Panc1 (cell line): ENCODE measurements around the gene MIOX. TPM values are rescaled to one million over a fixed set of nuclear protein-coding genes. Genes with fewer than 3 reads are reported as not detected.

Source experiments
- ATAC-seq: fragments of 200-7000 bp; cut with Tn5 transposase; 2 replicates; pipeline ENCODE4 v1.9.1; 2020; ENCODE audit warnings: mild to moderate bottlenecking, moderate library complexity
- BruUV-seq: library from RNA; stranded (reverse); fragments of 400-500 nt; replicated peaks from 2 replicates; lab custom pipeline; 2021; lab: Mats Ljungman, UMichigan
- CTCF ChIA-PET: fragments of 300-600 bp; sonication (Branson Sonifier 250); formaldehyde crosslinking; loops from one replicate; lab custom pipeline; 2022; ENCODE audit warnings: antibody characterized with exemption; lab: Charles Lee
- POLR2A ChIA-PET: fragments of 300-600 bp; sonication (Branson Sonifier 250); formaldehyde crosslinking; loops from one replicate; lab custom pipeline; 2022; ENCODE audit warnings: antibody characterized with exemption; lab: Charles Lee
- DNase-seq: peaks from one replicate; pipeline ENCODE4 v3.0.0-alpha.2; 2010; ENCODE audit warnings: low read depth, low spot score
- H3K27ac ChIP-seq: 2 replicates; pipeline ENCODE4 v1.5.1; 2011; ENCODE audit warnings: mild to moderate bottlenecking, low read length, inconsistent platforms
- H3K27me3 ChIP-seq: fragments of 200-500 bp; sonication (Bioruptor generic); 2 replicates; pipeline ENCODE4 v1.6.0; 2014; ENCODE audit warnings: low read length, inconsistent platforms; ENCODE audit not compliant: control insufficient read depth, insufficient read depth
- H3K36me3 ChIP-seq: fragments of 200-500 bp; sonication (Bioruptor generic); 2 replicates; pipeline ENCODE4 v1.5.1; 2014; ENCODE audit warnings: inconsistent platforms, mild to moderate bottlenecking, low read length, moderate library complexity; ENCODE audit not compliant: control insufficient read depth, insufficient read depth
- H3K4me1 ChIP-seq: 2 replicates; pipeline ENCODE4 v1.5.1; 2011; ENCODE audit warnings: inconsistent platforms, mild to moderate bottlenecking, low read length, moderate library complexity; ENCODE audit not compliant: control insufficient read depth, insufficient read depth
- H3K4me3 ChIP-seq, 2 experiments: 2 replicates each; pipeline ENCODE4 v1.5.1; 2011 to 2012; ENCODE audit warnings: low read depth in 2 of 2, low read length in 2 of 2, mild to moderate bottlenecking in 2 of 2, inconsistent platforms in 1 of 2, moderate library complexity in 1 of 2
- H3K9me3 ChIP-seq: fragments of 200-500 bp; sonication (Bioruptor generic); 2 replicates; pipeline ENCODE4 v1.5.1; 2014; ENCODE audit warnings: low read depth, mild to moderate bottlenecking, inconsistent platforms, low read length, moderate library complexity; ENCODE audit not compliant: control insufficient read depth, insufficient read depth
- CTCF ChIP-seq: fragments of 450-650 bp; IDR thresholded peaks from 2 replicates; pipeline ENCODE4 v1.5.1; 2017; ENCODE audit warnings: mild to moderate bottlenecking
- POLR2AphosphoS5 ChIP-seq: IDR thresholded peaks from 2 replicates; pipeline ENCODE4 v1.6.1; 2012; ENCODE audit warnings: mild to moderate bottlenecking, low read depth, low read length, moderate library complexity
- REST ChIP-seq, 2 experiments: IDR thresholded peaks; 2 replicates each; pipeline ENCODE4 v1.6.1; 2011 to 2012; ENCODE audit warnings: low read depth in 2 of 2, control low read depth in 1 of 2, low read length in 1 of 2, mild to moderate bottlenecking in 1 of 2, moderate library complexity in 1 of 2; ENCODE audit not compliant: insufficient read depth in 1 of 2
- SIN3A ChIP-seq: IDR thresholded peaks from 2 replicates; pipeline ENCODE4 v1.6.1; 2012; ENCODE audit warnings: low read depth, mild to moderate bottlenecking, low read length, moderate library complexity, borderline replicate concordance; ENCODE audit not compliant: insufficient read depth
- TCF7L2 ChIP-seq: IDR thresholded peaks from 2 replicates; pipeline ENCODE4 v1.6.1; 2011; ENCODE audit warnings: mild to moderate bottlenecking, low read depth, low read length, inconsistent platforms
- in situ Hi-C: cut with HindIII; loops from 2 replicates; pipeline ENCODE4 v1.10.0; 2016; ENCODE audit warnings: low sequenced_read_pairs, low pct_unique_long_range_greater_than_20kb
- intact Hi-C: fragments of 100-400 bp; cut with micrococcal nuclease; formaldehyde crosslinking; loops from one replicate; pipeline ENCODE4 v1.10.0; 2022; ENCODE audit not compliant: unreplicated experiment
- total RNA-seq: library from RNA; stranded (reverse); gene quantifications from one replicate; pipeline ENCODE4 v1.2.1, GENCODE V29; 2021; ENCODE audit not compliant: unreplicated experiment

Gene MIOX
- total RNA-seq, 1 experiment from 2014 or later, result 0.23 TPM

GRCh38 chr22:50507991-50508884 is 21.6 kb downstream of the MIOX start, which contains the start of gene NCAPH2:
NCAPH2 (plus strand) TSS chr22:50508224; CDS start chr22:50508338, 114 bp downstream.
- Histone ChIP-seq H3K9me3 (no peaks in the 10 kb centered on the region), H3K27ac (peak within 1 kb of the TSS; percentile 87), H3K36me3 (peaks cover 4% of the 10 kb centered on the region), H3K27me3 (no peaks in the 10 kb centered on the region), H3K4me1 (peaks cover 5% of the 10 kb centered on the region), H3K4me3 (peak within 1 kb of the TSS; percentile 85 to 91)
- TF ChIP-seq CTCF (no peak), REST (IDR thresholded peaks at IDR 0.05; ENCODE audit: insufficient read depth in 1 of 2, low read depth in 2 of 2, low read length in 1 of 2) (0 out of 4 replicates have a peak, but pooled peaks of 1 of the 2 experiments have one; percentile 25), POLR2AphosphoS5 (peak; percentile 61; the same call in 1 of the 2 replicates), TCF7L2 (no peak), SIN3A (no peak)
- no TSS peak for BruUV-seq
- ATAC-seq (peak; percentile 82), DNase-seq (no peak)
- intact Hi-C loops, result no loop called here
- ChIA-PET POLR2A (interaction anchor here (0.6 to 0.7 kb wide), 4 partner anchors 15 to 53 kb away, joined by 3 to 6 read pairs (median 4); no protein-coding TSS in a partner anchor), CTCF (interaction anchor here (0.6 to 1.4 kb wide), 3 partner anchors 17 to 266 kb away, joined by 4 to 10 read pairs (median 6); partner anchors contain the start of gene SCO2)
- in situ Hi-C loops, result no loop called here

- no peaks in the 10 kb centered on the region for H3K27me3 ChIP-seq
- TF ChIP-seq POLR2AphosphoS5 (no peak), SIN3A (no peak), REST (IDR thresholded peaks at IDR 0.05; ENCODE audit: insufficient read depth in 1 of 2, low read depth in 2 of 2, low read length in 1 of 2) (no peak), TCF7L2 (no peak), CTCF (no peak)
- no peaks in the 10 kb centered on the region for H3K9me3 ChIP-seq
- intact Hi-C loops, result no loop called here
- DNase-seq (no peak), ATAC-seq (no peak)
- H3K4me3 ChIP-seq, result peak overlapping the region; percentile 59 to 69
- CTCF ChIA-PET, result interaction anchor here (1.4 kb wide), 1 partner anchor 17 kb away, joined by 10 read pairs; the partner anchor contains the start of gene SCO2
- TSS peak; percentile 92 for BruUV-seq
- H3K36me3 ChIP-seq, result peaks cover 4% of the 10 kb centered on the region
- in situ Hi-C loops, result no loop called here
- POLR2A ChIA-PET, result interaction anchor here (0.6 kb wide), 1 partner anchor 52 kb away, joined by 5 read pairs; no protein-coding TSS in a partner anchor
- H3K4me1 ChIP-seq, result peaks cover 5% of the 10 kb centered on the region
- H3K27ac ChIP-seq, result peak overlapping the region; percentile 73
Observed at GRCh38 chr22:50508897-50509296, 22.2 kb downstream of the MIOX start.
